ENCODE results near the gene TMOD1.
"Not testable (repeated sequence)": the region's sequence is repeated elsewhere in the genome, so short reads cannot be mapped to it uniquely, and the experiment has no call there.

Gene TMOD1

DNA sequence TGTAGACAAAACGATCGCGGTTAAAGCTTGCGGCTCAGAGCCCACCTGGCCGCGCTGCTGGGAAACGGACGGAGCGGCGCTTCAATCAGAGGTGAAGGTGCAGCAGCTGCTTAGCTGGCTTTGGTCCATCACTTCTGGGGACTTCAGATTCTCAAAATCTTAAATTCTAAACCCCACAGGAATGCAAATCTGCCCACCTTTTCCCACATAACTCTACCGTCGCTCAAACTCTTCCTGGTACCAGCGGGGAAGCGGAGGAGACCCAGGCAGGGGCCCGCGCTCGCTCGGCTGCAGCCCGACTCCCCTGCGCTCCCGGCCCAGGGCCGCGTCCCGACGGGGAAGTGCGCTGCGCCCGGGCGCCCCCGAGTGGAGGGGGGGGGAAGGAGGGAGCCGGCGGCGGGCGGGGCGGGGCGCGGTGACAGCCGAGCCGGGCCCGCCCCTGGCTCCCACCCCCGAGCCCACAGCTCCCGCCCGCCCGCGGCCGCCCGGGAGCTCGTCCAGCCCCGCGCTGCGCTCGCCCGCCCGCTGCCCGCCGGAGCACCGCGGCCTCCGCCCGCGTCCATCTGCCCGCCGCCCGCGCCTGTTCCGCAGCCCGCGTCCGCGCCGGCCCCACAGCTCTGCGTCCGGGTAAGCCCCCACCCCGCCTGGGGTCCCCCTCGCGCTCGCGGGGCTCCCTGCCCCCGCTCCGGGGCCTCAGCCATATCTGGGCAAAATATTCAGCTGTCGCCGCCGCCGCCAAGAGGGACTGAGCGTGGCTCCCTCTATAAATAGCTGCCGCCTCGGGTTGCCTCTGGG is at the start of gene TMOD1:
Gene TMOD1 (plus strand): TSS at position 490 of the 795 bp plus-strand sequence. CDS start 22,523 bp downstream, outside the sequence.
- no peaks in the 10 kb centered on the region for H4K20me1 ChIP-seq (ENCODE audit: insufficient read depth, low read length)
- no peaks in the 10 kb centered on the region for H3K79me2 ChIP-seq (ENCODE audit: insufficient read depth, low read length)
- H3F3A ChIP-seq (ENCODE audit: insufficient read depth, low read length) = no peaks in the 10 kb centered on the region
- no peak within 1 kb of the TSS for H3K9ac ChIP-seq (ENCODE audit: low read length)
- H3K4me1 ChIP-seq (ENCODE audit: insufficient read depth, low read length, severe bottlenecking) = peaks cover 11% of the 10 kb centered on the region
- TF ChIP-seq, protein P1, sequence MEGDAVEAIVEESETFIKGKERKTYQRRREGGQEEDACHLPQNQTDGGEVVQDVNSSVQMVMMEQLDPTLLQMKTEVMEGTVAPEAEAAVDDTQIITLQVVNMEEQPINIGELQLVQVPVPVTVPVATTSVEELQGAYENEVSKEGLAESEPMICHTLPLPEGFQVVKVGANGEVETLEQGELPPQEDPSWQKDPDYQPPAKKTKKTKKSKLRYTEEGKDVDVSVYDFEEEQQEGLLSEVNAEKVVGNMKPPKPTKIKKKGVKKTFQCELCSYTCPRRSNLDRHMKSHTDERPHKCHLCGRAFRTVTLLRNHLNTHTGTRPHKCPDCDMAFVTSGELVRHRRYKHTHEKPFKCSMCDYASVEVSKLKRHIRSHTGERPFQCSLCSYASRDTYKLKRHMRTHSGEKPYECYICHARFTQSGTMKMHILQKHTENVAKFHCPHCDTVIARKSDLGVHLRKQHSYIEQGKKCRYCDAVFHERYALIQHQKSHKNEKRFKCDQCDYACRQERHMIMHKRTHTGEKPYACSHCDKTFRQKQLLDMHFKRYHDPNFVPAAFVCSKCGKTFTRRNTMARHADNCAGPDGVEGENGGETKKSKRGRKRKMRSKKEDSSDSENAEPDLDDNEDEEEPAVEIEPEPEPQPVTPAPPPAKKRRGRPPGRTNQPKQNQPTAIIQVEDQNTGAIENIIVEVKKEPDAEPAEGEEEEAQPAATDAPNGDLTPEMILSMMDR (IDR thresholded peaks at IDR 0.05; ENCODE audit: low read length) = peak; percentile 24; the same call in 1 of the 2 replicates
- TF ChIP-seq EZH2 (IDR thresholded peaks at IDR 0.05; ENCODE audit: borderline replicate concordance, low read length) = no peak
- no peak within 1 kb of the TSS for H3K27ac ChIP-seq (ENCODE audit: low read depth, low read length, poor library complexity, severe bottlenecking)
- H3K9me3 ChIP-seq (ENCODE audit: low read length) = no peaks in the 10 kb centered on the region
- H3K4me2 ChIP-seq (ENCODE audit: low read length) = peak within 1 kb of the TSS; percentile 79
- H2AFZ ChIP-seq (ENCODE audit: low read length) = no peak within 1 kb of the TSS
- no peaks in the 10 kb centered on the region for H3K9me2 ChIP-seq (ENCODE audit: low read depth, low read length)
- H3K36me3 ChIP-seq (ENCODE audit: insufficient read depth, low read length) = no peaks in the 10 kb centered on the region
- peak within 1 kb of the TSS; percentile 62 for H3K4me3 ChIP-seq (ENCODE audit: low read depth, low read length, poor library complexity, severe bottlenecking)
- no peaks in the 10 kb centered on the region for H3K27me3 ChIP-seq (ENCODE audit: insufficient read depth, low read length)

DNA sequence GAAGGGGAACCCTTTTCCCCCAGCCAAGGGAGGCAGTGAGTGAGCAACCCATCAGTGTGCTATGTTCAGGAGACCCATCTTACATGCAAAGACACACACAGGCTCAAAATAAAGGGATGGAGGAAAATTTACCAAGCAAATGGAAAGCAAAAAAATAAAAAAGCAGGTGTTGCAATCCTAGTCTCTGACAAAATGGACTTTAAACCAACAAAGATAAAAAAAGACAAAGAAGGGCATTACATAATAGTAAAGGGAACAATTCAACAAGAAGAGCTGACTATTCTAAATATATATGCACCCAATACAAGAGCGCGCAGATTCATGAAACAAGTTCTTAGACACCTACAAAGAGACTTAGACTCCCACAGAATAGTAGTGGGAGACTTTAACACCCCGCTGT is 47.9 kb upstream of the TMOD1 start:
- not testable (repeated sequence) for H2AFZ ChIP-seq (ENCODE audit: low read length); H3K27ac ChIP-seq (ENCODE audit: low read depth, low read length, poor library complexity, severe bottlenecking); H4K20me1 ChIP-seq (ENCODE audit: insufficient read depth, low read length); H3K9ac ChIP-seq (ENCODE audit: low read length); H3K4me2 ChIP-seq (ENCODE audit: low read length); H3K4me1 ChIP-seq (ENCODE audit: insufficient read depth, low read length, severe bottlenecking); H3K4me3 ChIP-seq (ENCODE audit: low read depth, low read length, poor library complexity, severe bottlenecking); H3K9me2 ChIP-seq (ENCODE audit: low read depth, low read length); H3F3A ChIP-seq (ENCODE audit: insufficient read depth, low read length); H3K79me2 ChIP-seq (ENCODE audit: insufficient read depth, low read length); H3K27me3 ChIP-seq (ENCODE audit: insufficient read depth, low read length); H3K9me3 ChIP-seq (ENCODE audit: low read length); H3K36me3 ChIP-seq (ENCODE audit: insufficient read depth, low read length)

DNA sequence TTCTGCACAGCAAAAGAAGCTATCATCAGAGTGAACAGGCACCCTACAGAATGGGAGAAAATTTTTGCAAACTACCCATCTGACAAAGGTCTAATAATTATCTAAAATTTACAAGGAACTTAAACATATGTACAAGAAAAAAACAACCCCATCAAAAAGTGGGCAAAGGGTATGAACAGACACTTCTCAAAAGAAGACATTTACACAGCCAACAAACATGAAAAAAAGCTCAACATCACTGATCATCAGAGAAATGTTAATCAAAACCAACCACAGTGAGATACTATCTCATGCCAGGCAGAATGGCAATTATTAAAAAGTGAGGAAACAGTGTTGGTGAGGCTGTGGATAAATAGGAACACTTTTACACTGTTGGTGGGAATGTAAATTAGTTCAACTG is 44.6 kb upstream of the TMOD1 start:
- not testable (repeated sequence) for H3K79me2 ChIP-seq (ENCODE audit: insufficient read depth, low read length); H3F3A ChIP-seq (ENCODE audit: insufficient read depth, low read length); H2AFZ ChIP-seq (ENCODE audit: low read length); H3K27me3 ChIP-seq (ENCODE audit: insufficient read depth, low read length); H3K9ac ChIP-seq (ENCODE audit: low read length); H3K27ac ChIP-seq (ENCODE audit: low read depth, low read length, poor library complexity, severe bottlenecking); H3K4me2 ChIP-seq (ENCODE audit: low read length); H3K4me3 ChIP-seq (ENCODE audit: low read depth, low read length, poor library complexity, severe bottlenecking); H3K4me1 ChIP-seq (ENCODE audit: insufficient read depth, low read length, severe bottlenecking); H3K36me3 ChIP-seq (ENCODE audit: insufficient read depth, low read length); H3K9me2 ChIP-seq (ENCODE audit: low read depth, low read length); H3K9me3 ChIP-seq (ENCODE audit: low read length); H4K20me1 ChIP-seq (ENCODE audit: insufficient read depth, low read length)

DNA sequence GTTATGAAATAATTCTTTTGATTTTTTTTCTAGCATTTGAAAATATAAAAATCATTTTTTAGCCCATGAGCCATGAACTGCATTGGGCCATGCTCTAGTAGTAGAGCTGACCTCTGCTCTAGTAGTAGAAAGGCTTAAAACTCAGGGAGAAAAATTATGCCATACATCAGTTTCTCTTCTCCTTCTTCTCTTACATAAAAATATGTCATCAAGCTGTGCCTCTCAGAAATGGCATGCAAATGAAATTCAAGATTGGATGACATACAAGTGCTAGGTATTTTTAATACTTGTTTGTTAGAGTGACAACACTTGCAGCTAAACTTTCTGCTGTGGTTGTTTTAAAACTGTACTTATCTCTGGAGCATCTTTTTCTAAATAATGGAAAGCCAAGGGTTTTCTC is 42.1 kb upstream of the TMOD1 start:
- Histone ChIP-seq H3K4me3 (ENCODE audit: low read depth, low read length, poor library complexity, severe bottlenecking) (no peak overlapping the region), H3K9me3 (ENCODE audit: low read length) (no peaks in the 10 kb centered on the region), H3F3A (ENCODE audit: insufficient read depth, low read length) (no peaks in the 10 kb centered on the region), H3K4me1 (ENCODE audit: insufficient read depth, low read length, severe bottlenecking) (no peaks in the 10 kb centered on the region), H2AFZ (ENCODE audit: low read length) (no peak overlapping the region), H4K20me1 (ENCODE audit: insufficient read depth, low read length) (no peaks in the 10 kb centered on the region), H3K27me3 (ENCODE audit: insufficient read depth, low read length) (no peaks in the 10 kb centered on the region), H3K79me2 (ENCODE audit: insufficient read depth, low read length) (no peaks in the 10 kb centered on the region), H3K9me2 (ENCODE audit: low read depth, low read length) (no peaks in the 10 kb centered on the region), H3K36me3 (ENCODE audit: insufficient read depth, low read length) (no peaks in the 10 kb centered on the region), H3K9ac (ENCODE audit: low read length) (no peak overlapping the region), H3K4me2 (ENCODE audit: low read length) (no peak overlapping the region), H3K27ac (ENCODE audit: low read depth, low read length, poor library complexity, severe bottlenecking) (no peak overlapping the region)
- TF ChIP-seq EZH2 (IDR thresholded peaks at IDR 0.05; ENCODE audit: borderline replicate concordance, low read length) = no peak
- TF ChIP-seq, protein P1 (IDR thresholded peaks at IDR 0.05; ENCODE audit: low read length) = no peak
